Activated CD4-positive, alpha-beta T cell treated with anti-CD3 and anti-CD28 coated beads, Interleukin-2, amount 10 ng/mL, durations not matched to agents 7 days and 5 days (primary cell): ENCODE measurements around the gene TUBA3D. TPM values are rescaled to one million over a fixed set of nuclear protein-coding genes. Genes with fewer than 3 reads are reported as not detected.
"Not testable (repeated sequence)": the region's sequence is repeated elsewhere in the genome, so short reads cannot be mapped to it uniquely, and the experiment has no call there.

Source experiments
- CTCF ChIA-PET: fragments of 350-600 bp; sonication (Branson Sonifier 250); formaldehyde crosslinking; loops from one replicate; lab custom pipeline; 2021; ENCODE audit warnings: antibody characterized with exemption; lab: Charles Lee
- POLR2A ChIA-PET: fragments of 350-600 bp; sonication (Branson Sonifier 250); formaldehyde crosslinking; loops from one replicate; lab custom pipeline; 2021; ENCODE audit warnings: antibody characterized with exemption; lab: Charles Lee
- DNase-seq: peaks from one replicate; pipeline ENCODE4 v3.0.0-alpha.2; 2020
- H3K27ac Mint-ChIP-seq: one replicate; pipeline ENCODE4 v1.8.0; 2021; ENCODE audit warnings: mild to moderate bottlenecking, moderate library complexity, mixed read lengths
- H3K27me3 Mint-ChIP-seq: one replicate; pipeline ENCODE4 v1.8.0; 2021; ENCODE audit warnings: mixed read lengths
- H3K36me3 Mint-ChIP-seq: one replicate; pipeline ENCODE4 v1.8.0; 2021; ENCODE audit warnings: low read depth, mixed read lengths
- H3K4me1 Mint-ChIP-seq: one replicate; pipeline ENCODE4 v1.8.0; 2021; ENCODE audit warnings: mixed read lengths
- H3K4me3 Mint-ChIP-seq: one replicate; pipeline ENCODE4 v1.8.0; 2021; ENCODE audit warnings: mild to moderate bottlenecking, moderate library complexity, mixed read lengths
- H3K9me3 Mint-ChIP-seq: one replicate; pipeline ENCODE4 v1.8.0; 2021; ENCODE audit warnings: mixed read lengths
- microRNA-seq: library from miRNA; unstranded; fragments of <30 nt; microRNA quantifications from one replicate; pipeline ENCODE4 v1.2.0, GENCODE V29; 2021; ENCODE audit warnings: borderline microRNAs expressed, borderline replicate concordance
- total RNA-seq, 2 experiments: library from RNA; stranded (reverse); gene quantifications; one replicate each; pipeline ENCODE4 v1.2.3, GENCODE V29; 2021

TUBA3D gene
- total RNA-seq, 2 experiments from 2014 or later = not detected

- CTCF ChIA-PET = interaction anchor here (0.9 to 1.7 kb wide), 2 partner anchors 27 to 29 kb away, joined by 3 to 5 read pairs; partner anchors contain the start of gene MZT2A
- H3K4me3 Mint-ChIP-seq, H3K9me3 Mint-ChIP-seq, H3K27ac Mint-ChIP-seq, POLR2A ChIA-PET, H3K36me3 Mint-ChIP-seq, DNase-seq, H3K27me3 Mint-ChIP-seq, H3K4me1 Mint-ChIP-seq: not testable (repeated sequence)
These were observed 45.6 kb downstream of the TUBA3D start for GRCh38 chr2:131521524-131521923.

DNA sequence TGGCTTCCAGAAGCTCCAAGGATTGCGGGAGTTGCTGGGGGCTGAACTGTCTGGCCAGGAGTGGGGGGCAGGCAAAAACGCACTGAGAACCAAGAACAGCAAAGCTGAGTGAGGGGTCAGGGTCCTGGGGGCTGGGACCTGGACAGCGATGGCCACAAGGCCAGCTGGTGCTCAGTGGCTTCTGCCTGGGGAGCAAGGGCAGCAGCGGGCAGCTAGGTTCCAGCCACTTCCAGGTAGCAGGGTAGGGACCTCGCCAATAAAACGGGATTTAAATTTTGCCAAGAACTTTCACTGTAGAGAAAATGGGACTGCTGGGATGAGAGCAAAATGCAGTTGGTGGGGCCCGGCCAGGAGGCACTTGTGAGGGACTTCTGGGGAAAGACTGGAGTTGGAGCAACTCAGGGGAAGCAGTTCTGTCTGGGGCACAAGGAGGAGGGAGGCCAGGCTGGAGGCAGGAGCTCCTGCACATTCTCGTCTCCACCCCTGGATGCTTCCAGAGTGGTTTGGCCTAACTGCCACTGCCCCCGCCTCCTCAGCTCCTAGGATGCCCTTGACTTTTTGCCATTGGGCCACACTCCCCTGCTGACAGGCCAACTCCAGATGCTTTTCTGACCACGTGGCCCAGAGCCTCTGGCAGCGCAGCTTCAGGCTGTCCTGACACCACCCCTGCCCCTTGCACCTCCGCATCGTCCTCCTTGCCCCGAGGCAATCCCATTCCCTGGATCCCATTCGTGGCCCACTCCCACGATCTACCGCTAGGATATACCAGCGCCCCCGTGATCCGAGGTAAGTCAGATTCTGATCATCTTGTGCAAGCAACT lies 46.3 kb downstream of the TUBA3D start:
- H3K4me3 Mint-ChIP-seq = no peak overlapping the region
- no peaks in the 10 kb centered on the region for H3K27me3 Mint-ChIP-seq
- CTCF ChIA-PET = interaction anchor here (0.9 to 1.7 kb wide), 2 partner anchors 28 to 30 kb away, joined by 3 to 5 read pairs; partner anchors contain the start of gene MZT2A
- H3K9me3 Mint-ChIP-seq = no peaks in the 10 kb centered on the region
- no peak overlapping the region for H3K27ac Mint-ChIP-seq
- POLR2A ChIA-PET = no interaction called here
- H3K36me3 Mint-ChIP-seq = peaks cover 7% of the 10 kb centered on the region
- DNase-seq = no peak
- H3K4me1 Mint-ChIP-seq = peaks cover 3% of the 10 kb centered on the region

DNA sequence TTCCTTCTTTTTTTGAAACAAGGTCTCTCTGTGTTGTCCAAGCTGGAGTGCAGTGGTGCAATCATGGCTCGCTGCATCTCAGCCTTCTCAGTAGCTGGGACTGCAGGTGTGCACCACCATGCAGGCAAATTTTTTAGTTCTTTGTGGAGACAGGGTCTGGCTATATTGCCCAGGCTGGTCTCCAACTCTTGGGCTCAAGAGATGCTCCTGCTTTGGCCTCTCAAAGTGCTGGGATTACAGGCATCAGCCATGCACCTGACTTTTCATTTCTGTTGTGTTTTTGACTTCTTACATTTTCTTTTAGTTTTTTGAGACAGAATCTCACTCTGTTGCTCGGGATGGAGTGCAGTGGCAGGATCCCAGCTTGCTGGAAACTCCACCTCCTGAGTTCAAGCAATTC lies 49.3 kb downstream of the TUBA3D start:
- DNase-seq, H3K36me3 Mint-ChIP-seq, H3K27me3 Mint-ChIP-seq, H3K9me3 Mint-ChIP-seq, H3K4me3 Mint-ChIP-seq, CTCF ChIA-PET, POLR2A ChIA-PET, H3K27ac Mint-ChIP-seq: not testable (repeated sequence)
- H3K4me1 Mint-ChIP-seq = peaks cover 18% of the 10 kb centered on the region

GRCh38 chr2:131527131-131528001 lies 51.4 kb downstream of the TUBA3D start, which contains the start of gene CCDC74A:
TSS of gene CCDC74A (plus strand) at chr2:131527888. CDS start at chr2:131527971, 83 bp downstream.
- Mint-ChIP-seq H3K27ac (peak within 1 kb of the TSS; percentile 84), H3K4me3 (peak within 1 kb of the TSS; percentile 77), H3K4me1 (peaks cover 18% of the 10 kb centered on the region)
- CTCF ChIA-PET = interaction anchor here (0.6 to 1.3 kb wide), 2 partner anchors 34 to 373 kb away, joined by 4 to 6 read pairs; no protein-coding TSS in a partner anchor
- H3K9me3 Mint-ChIP-seq, H3K27me3 Mint-ChIP-seq, H3K36me3 Mint-ChIP-seq, POLR2A ChIA-PET: not testable (repeated sequence)
- DNase-seq = peak; percentile 76

GRCh38 chr2:131528981-131529863 lies 53.3 kb downstream of the TUBA3D start:
- H3K9me3 Mint-ChIP-seq, CTCF ChIA-PET, POLR2A ChIA-PET, DNase-seq, H3K27me3 Mint-ChIP-seq, H3K36me3 Mint-ChIP-seq: not testable (repeated sequence)
- peaks cover 18% of the 10 kb centered on the region for H3K4me1 Mint-ChIP-seq
- H3K4me3 Mint-ChIP-seq = peak overlapping the region; percentile 34
- peak overlapping the region; percentile 19 for H3K27ac Mint-ChIP-seq

- H3K9me3 Mint-ChIP-seq, POLR2A ChIA-PET, H3K27ac Mint-ChIP-seq, CTCF ChIA-PET, H3K27me3 Mint-ChIP-seq, H3K4me3 Mint-ChIP-seq, H3K36me3 Mint-ChIP-seq, DNase-seq: not testable (repeated sequence)
- peaks cover 18% of the 10 kb centered on the region for H3K4me1 Mint-ChIP-seq
These were observed 54.0 kb downstream of the TUBA3D start for GRCh38 chr2:131529864-131530445.

DNA sequence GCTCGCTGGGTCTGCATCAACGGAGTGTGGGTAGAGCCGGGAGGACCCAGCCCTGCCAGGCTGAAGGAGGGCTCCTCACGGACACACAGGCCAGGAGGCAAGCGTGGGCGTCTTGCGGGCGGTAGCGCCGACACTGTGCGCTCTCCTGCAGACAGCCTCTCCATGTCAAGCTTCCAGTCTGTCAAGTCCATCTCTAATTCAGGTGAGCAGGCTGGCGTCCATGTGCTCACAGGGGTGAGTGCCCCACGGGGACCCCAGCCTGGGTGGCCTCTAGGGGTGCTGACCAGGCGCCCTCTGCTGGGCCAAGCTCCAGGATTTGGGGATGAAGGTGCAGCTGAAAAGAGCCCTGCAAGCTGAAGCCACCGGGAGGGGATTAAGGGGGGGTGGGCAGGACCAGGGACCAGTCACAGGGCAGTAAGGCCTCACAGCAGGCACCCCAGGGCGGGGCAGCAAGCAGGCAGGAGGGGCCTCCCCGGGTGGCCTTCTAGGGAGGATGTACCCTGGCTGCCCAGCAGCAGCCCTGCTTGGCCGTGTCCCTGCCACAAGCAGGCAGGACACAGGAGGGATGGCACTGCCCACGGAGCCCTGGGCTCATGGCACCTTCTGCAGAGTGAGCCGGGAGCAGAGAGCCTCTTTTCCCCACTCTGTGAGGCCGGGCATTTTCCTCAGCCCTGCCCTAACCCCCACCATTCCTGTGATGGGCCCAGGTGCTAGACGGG lies 54.9 kb downstream of the TUBA3D start:
- POLR2A ChIA-PET, CTCF ChIA-PET, H3K36me3 Mint-ChIP-seq, H3K4me3 Mint-ChIP-seq, DNase-seq, H3K27ac Mint-ChIP-seq, H3K27me3 Mint-ChIP-seq, H3K9me3 Mint-ChIP-seq: not testable (repeated sequence)
- H3K4me1 Mint-ChIP-seq = peaks cover 18% of the 10 kb centered on the region

- H3K9me3 Mint-ChIP-seq, CTCF ChIA-PET, H3K4me3 Mint-ChIP-seq, POLR2A ChIA-PET, DNase-seq, H3K36me3 Mint-ChIP-seq, H3K27me3 Mint-ChIP-seq, H3K27ac Mint-ChIP-seq: not testable (repeated sequence)
- peaks cover 18% of the 10 kb centered on the region for H3K4me1 Mint-ChIP-seq
These were observed 55.7 kb downstream of the TUBA3D start for GRCh38 chr2:131531547-131532185.

Small RNA genes lying within 50 kb of the gene (microRNA-seq; reads per million reads assigned to microRNA genes)
- gene MIR4784 = not detected

Other genes starting within 250 kb of the TUBA3D start
- not detected for gene RAB6D, start 112.0 kb upstream of the TUBA3D start, total RNA-seq
- gene MZT2A, start 16.3 kb downstream of the TUBA3D start, total RNA-seq = 100 to 1,000 TPM in 1 of 2 experiments, 10 to 100 TPM in 1; 96.9 to 116 TPM
- 1 to 10 TPM; 3.0 to 3.2 TPM for gene CCDC74A, start 51.8 kb downstream of the TUBA3D start, total RNA-seq